ENCODE measurements around the gene AHNAK2.
"Not testable (repeated sequence)": the region's sequence is repeated elsewhere in the genome, so short reads cannot be mapped to it uniquely, and the experiment has no call there.

AHNAK2 gene

DNA sequence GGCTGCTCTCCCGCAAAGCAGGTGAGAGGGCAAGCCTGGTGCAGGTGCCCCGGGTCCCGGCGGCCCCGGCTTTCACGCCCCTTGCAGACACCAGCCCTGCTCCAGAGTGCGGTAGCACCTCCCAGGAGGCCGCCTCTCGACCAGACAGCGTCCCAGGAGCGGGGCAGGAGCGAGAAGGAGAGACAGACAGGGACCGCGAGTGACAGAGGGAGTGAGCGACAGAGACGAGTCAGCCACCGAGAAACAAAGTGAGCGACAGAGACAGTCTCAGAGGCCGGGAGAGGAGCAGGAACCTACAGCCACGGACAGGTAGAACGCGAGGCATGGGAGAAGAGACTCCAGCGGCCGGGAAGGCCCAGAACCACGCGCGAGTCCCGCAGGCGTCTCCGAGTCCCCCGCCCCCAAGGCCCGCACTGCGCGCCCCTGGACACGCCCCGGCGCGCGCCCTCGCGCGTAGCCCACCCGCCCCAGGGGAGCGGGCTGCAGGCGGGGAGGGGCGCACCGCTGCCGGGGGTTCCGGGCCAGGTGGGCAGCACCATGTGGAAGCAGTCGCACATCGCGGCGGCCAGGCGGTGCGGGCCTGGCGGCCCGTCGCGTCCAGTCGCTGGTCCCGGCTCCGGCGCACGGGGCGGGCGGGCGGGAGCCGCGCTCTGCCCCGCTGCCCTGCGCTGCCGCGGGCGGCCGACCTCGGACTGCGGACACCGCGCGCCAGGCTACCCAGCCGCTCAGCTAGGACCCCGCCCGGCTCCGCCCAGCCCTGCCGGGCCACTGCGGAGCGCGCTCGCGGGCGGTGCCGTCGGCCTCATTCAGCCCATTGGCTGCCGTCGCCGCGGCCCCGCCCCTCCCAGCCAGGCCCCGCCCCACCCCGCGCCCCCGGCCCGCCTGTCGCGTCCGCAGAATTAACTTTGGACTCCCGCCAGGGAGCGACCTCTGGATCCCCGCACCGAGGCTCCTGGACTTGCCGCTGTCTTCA is at the start of gene AHNAK2:
Gene AHNAK2, minus strand, starts transcription at position 694 of the 973 bp plus-strand sequence. Its CDS starts 137 bp downstream, at position 557.
- peak in 1 of 2 donors; percentile 9 for DNase-seq (ENCODE audit: low read depth in 2 of 2)

DNA sequence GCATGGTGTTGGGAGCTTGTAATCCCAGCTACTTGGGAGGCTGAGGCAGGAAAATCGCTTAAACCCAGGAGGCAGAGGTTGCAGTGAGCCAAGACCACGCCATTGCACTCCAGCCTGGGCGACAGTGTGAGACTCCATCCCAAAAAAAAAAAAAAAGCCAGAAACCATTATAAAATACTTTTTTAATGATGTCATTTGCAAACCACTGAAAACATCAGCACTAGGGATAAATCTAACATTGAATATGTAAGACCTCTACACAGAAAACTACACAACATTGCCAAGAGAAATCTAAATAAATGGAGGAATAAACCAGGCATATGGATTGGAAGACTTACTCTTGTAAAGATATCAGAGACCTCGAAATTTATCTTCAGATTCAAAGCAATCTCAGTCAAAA is 49.5 kb upstream of the AHNAK2 start:
- DNase-seq (ENCODE audit: low read depth in 2 of 2) = not testable (repeated sequence)

GRCh38 chr14:105026802-105027563 is 48.8 kb upstream of the AHNAK2 start:
- DNase-seq (ENCODE audit: low read depth in 2 of 2) = no peak

DNA sequence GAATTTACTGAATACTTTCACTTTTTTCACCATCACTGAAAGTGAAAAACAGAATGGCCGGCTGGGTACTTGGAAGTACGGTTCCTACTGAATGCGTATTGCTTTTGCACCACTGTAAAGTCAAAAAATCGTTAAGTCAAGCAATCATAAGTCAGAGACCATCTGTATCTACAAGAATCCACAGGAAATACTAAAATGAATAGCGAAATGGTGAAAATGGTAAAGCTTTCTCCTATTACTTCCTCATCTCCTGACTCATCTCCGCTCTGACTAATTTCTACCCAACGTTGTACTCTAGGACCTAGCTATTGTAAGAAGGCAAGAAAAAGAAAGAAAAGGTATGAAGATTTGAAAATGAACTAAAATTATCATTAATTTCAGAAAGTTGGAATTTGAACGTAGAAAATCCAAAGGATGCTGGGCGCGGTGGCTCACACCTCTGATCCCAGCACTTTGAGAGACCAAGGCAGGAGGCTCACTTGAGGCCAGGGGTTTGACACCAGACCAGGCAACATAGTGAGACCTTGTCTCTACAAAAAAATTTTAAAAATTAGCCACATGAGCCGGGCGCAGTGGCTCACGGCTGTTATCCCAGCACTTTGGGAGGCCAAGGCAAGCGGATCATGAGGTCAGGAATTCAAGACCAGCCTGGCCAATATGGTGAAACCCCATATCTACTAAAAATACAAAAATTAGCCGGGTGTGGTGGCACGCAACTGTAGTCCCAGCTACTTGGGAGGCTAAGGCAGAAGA is 48.0 kb upstream of the AHNAK2 start:
- DNase-seq (ENCODE audit: low read depth in 2 of 2) = no peak

- DNase-seq (ENCODE audit: low read depth in 2 of 2) = no peak
Measured at GRCh38 chr14:105025429-105025828, 47.3 kb upstream of the AHNAK2 start.

GRCh38 chr14:105023791-105024480 is 45.8 kb upstream of the AHNAK2 start:
- no peak for DNase-seq (ENCODE audit: low read depth in 2 of 2)

DNA sequence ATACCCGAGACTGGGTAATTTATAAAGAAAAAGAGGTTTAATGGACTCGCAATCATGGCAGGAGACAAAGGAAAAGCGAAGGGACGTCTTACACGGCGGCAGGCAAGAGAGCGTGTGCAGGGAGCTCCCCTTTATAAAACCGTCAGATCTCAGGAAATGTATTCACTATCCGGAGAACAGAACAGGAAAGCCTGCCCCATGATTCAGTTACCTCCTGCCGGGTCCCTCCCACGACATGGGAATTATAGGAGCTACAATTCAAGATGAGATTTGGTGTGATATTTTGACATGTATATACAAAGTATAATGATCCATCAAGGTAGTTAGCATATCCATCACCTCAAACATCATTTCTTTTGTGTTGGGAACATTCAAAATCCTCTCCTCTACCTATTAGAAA is 45.0 kb upstream of the AHNAK2 start:
- DNase-seq (ENCODE audit: low read depth in 2 of 2) = no peak

DNA sequence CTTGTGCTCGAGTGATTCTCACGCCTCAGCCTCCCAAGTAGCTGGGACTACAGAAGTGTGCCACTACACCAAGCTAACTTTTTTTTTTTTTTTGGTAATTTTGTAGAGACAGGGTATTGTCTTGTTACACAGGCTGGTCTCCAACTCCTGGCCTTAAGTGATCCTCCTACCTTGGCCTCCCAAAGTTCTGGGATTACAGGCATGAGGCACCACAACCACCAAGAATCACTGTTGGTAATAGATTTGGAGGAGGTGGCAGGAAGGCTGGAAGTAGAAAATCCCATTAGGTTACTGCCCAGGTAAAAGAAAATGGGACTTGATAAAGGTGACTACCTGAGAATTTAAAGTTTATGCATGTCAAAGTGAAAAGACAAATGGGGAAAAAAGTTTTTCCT is 44.1 kb upstream of the AHNAK2 start:
- DNase-seq (ENCODE audit: low read depth in 2 of 2) = no peak

GRCh38 chr14:105021656-105022275 is 43.6 kb upstream of the AHNAK2 start:
- DNase-seq (ENCODE audit: low read depth in 2 of 2) = peak in 1 of 2 donors; percentile 19

DNA sequence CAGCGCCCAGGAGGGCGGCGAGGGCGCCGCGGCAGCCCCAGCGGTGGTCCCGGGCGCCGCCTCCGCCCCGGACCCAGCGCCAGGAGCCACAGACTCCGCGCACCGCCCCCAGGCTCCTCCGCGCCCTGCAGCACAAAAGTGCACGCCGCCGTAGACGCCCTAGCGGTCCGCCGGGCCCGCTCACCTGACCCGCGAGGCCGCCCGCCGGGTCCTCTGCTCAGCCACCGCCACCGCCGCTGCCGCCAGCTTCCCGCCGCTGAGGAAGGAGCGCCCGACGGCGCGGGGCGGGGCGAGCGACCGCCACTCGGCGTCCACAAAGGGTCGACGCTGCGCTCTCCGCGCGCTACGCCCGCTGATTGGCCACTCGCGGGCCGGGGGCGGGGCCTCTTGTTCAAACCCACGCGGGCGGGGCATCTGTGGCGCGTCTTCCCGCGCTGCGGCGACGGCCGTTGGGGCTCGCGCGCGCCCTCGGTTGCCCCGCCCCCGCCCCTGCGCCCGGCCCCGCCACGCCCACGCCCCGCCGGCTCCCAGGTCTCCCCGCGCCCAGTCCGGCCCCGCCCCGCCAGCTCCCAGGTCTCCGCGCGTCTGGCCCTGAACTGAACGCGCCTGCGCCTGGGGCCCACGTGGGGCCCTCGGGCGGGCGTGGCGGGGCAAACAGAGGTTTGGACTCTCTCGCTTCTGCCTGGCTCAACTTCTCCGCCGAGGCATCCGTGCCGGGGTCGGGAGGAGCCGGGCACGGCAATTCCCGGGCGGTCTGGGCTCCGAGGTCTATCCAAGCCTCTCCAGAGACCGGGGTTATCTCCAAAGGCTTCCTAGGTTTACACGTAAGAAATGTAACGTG is 42.9 kb upstream of the AHNAK2 start, which contains the start of gene CDCA4:
Gene CDCA4, minus strand, starts transcription at position 269 of the 841 bp plus-strand sequence. CDS start 9,154 bp downstream, outside the sequence.
- DNase-seq (ENCODE audit: low read depth in 2 of 2) = peak; percentile 95 to 97

GRCh38 chr14:105019861-105020814 is 42.0 kb upstream of the AHNAK2 start:
- peak; percentile 22 to 29 for DNase-seq (ENCODE audit: low read depth in 2 of 2)

DNA sequence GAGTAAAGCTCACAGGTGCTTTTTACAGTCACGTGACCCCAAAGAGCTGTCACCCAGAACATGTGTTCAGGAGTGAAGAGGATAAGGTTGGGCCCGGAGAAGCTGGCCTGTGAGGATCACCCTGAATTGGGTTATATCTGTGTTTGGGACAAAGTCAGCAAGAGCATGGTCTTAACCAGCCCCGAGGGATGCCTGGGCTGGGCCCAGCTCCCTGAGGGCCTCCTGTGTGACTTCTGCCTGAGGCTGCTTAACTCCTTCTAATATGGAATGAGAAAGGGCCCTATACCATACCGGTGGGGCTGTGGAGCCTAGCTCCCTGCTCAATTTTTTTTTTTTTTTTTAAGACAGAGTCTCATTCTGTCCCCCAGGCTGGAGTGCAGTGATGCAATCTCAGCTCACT is 40.2 kb upstream of the AHNAK2 start:
- no peak for DNase-seq (ENCODE audit: low read depth in 2 of 2)

- no peak for DNase-seq (ENCODE audit: low read depth in 2 of 2)
Measured at GRCh38 chr14:105015905-105016304, 37.7 kb upstream of the AHNAK2 start.

DNA sequence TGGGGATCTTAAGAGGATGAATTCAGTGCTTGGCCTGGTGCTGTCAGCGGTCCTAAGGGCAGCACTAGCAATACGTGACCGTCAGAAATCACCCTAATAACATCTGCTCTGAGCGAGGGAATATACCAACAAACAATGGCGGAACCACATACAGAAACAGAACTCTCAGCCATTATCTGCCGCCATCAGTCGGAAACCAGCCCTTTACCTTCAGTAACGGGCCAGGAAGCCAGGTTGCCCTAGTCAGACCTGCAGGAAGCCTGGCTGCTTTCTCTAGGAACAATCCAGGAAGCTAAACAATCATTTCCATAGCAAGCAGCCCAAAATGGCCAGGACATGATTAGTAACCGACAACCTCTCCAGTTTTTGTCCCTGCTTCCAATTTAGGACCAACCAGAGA is 37.1 kb upstream of the AHNAK2 start:
- no peak for DNase-seq (ENCODE audit: low read depth in 2 of 2)

- no peak for DNase-seq (ENCODE audit: low read depth in 2 of 2)
Measured at GRCh38 chr14:105014631-105015030, 36.5 kb upstream of the AHNAK2 start.

- DNase-seq (ENCODE audit: low read depth in 2 of 2) = no peak
Measured at GRCh38 chr14:105014032-105014431, 35.9 kb upstream of the AHNAK2 start.

- DNase-seq (ENCODE audit: low read depth in 2 of 2) = no peak
Measured at GRCh38 chr14:105013150-105013785, 35.1 kb upstream of the AHNAK2 start.
